Measurements from ENCODE around the gene PAPPA.

PAPPA gene

GRCh38 chr9:116368680-116369079, 215.1 kb downstream of the PAPPA start:
- no peak overlapping the region for H3K4me3 ChIP-seq (ENCODE audit: low read depth, low read length)
- DNase-seq (ENCODE audit: low read depth, low spot score) = no peak
- ChIA-PET CTCF (interaction anchor here (1.2 kb wide), 1 partner anchor 293 kb away, joined by 3 read pairs; no protein-coding TSS in a partner anchor), POLR2A (no interaction called here)
- TF ChIP-seq, protein P1, sequence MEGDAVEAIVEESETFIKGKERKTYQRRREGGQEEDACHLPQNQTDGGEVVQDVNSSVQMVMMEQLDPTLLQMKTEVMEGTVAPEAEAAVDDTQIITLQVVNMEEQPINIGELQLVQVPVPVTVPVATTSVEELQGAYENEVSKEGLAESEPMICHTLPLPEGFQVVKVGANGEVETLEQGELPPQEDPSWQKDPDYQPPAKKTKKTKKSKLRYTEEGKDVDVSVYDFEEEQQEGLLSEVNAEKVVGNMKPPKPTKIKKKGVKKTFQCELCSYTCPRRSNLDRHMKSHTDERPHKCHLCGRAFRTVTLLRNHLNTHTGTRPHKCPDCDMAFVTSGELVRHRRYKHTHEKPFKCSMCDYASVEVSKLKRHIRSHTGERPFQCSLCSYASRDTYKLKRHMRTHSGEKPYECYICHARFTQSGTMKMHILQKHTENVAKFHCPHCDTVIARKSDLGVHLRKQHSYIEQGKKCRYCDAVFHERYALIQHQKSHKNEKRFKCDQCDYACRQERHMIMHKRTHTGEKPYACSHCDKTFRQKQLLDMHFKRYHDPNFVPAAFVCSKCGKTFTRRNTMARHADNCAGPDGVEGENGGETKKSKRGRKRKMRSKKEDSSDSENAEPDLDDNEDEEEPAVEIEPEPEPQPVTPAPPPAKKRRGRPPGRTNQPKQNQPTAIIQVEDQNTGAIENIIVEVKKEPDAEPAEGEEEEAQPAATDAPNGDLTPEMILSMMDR (IDR thresholded peaks at IDR 0.05; ENCODE audit: insufficient read depth, low read length, missing control alignments) = no peak

DNA sequence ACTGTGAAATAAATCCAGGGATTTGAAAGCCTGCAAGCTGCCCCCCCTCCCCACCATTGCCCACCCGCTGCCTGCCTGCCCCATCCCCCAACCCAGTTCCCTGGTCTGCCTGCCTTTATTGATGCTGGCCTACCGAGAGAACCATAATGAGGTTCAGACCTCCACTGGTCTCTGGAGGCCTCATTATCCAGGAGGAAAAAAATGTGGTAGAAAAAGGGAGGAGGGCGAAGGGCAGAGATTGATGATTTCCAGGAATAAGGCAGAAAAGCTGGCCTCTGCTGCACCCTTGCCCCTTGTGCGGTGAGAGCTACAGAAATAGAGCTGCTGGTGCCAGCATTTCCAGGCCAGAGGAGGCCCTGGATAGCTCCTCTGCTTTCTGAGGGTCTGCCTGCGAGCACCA, 216.1 kb downstream of the PAPPA start:
- H3K4me3 ChIP-seq (ENCODE audit: low read depth, low read length) = no peak overlapping the region
- ChIA-PET POLR2A (interaction anchor here (0.7 kb wide), 1 partner anchor 699 kb away, joined by 3 read pairs; no protein-coding TSS in a partner anchor), CTCF (no interaction called here)
- no peak for DNase-seq (ENCODE audit: low read depth, low spot score)
- TF ChIP-seq, protein P1 (IDR thresholded peaks at IDR 0.05; ENCODE audit: insufficient read depth, low read length, missing control alignments) = no peak

GRCh38 chr9:116370556-116370955, 217.0 kb downstream of the PAPPA start:
- CTCF ChIA-PET = interaction anchor here (0.8 kb wide), 1 partner anchor 676 kb away, joined by 3 read pairs; no protein-coding TSS in a partner anchor
- no peak overlapping the region for H3K4me3 ChIP-seq (ENCODE audit: low read depth, low read length)
- POLR2A ChIA-PET = no interaction called here
- TF ChIP-seq, protein P1 (IDR thresholded peaks at IDR 0.05; ENCODE audit: insufficient read depth, low read length, missing control alignments) = no peak
- DNase-seq (ENCODE audit: low read depth, low spot score) = no peak

DNA sequence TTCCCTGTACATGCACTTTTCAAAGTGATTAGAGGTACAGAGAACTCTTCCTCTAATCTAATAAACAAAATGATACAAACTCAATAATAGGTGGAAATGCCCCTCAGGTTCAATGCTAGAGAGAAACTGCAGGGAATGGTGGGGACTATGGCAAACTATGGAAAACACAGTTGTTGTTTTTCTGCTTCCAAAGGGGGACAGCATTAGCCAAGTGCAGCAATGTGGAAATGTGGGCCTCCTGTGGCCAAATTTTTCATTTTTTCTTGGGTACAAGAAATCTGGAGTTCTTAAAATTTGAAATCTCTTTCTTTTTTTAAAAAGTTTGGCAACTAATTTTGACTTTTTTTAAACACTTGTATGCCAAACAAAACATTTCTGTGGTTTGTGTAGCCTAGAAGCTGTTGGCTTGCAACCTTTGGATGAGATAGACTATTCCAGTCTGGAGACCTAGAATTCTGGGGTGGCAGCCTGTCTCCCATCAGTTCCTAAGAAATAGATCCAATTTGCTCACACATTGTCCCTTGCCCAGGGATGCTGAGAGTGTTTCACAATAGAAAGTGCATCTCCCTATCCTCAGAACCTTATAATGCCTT, 218.6 kb downstream of the PAPPA start:
- DNase-seq (ENCODE audit: low read depth, low spot score) = no peak
- TF ChIP-seq, protein P1 (IDR thresholded peaks at IDR 0.05; ENCODE audit: insufficient read depth, low read length, missing control alignments) = no peak
- ChIA-PET POLR2A (no interaction called here), CTCF (no interaction called here)
- H3K4me3 ChIP-seq (ENCODE audit: low read depth, low read length) = no peak overlapping the region

DNA sequence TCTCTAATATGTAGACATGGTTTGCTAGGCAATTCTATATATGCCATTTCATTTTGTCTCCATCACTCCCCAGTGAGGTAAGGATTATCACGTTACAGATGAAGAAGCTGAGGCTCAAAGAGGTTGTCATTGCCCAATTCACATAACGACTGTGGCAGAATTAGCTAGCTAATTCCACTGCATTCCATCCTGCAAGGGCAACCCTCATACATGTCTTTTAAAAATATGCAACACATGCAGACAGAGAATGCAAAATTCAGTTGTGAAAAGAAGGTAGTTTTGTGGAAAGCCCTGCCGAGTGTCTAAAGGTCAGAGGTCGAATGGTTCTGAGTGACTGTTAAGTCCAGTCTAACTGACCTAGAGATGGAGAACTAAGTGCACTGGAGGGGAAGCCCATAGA, 219.2 kb downstream of the PAPPA start:
- TF ChIP-seq, protein P1 (IDR thresholded peaks at IDR 0.05; ENCODE audit: insufficient read depth, low read length, missing control alignments) = no peak
- no peak overlapping the region for H3K4me3 ChIP-seq (ENCODE audit: low read depth, low read length)
- no peak for DNase-seq (ENCODE audit: low read depth, low spot score)
- ChIA-PET POLR2A (no interaction called here), CTCF (no interaction called here)

DNA sequence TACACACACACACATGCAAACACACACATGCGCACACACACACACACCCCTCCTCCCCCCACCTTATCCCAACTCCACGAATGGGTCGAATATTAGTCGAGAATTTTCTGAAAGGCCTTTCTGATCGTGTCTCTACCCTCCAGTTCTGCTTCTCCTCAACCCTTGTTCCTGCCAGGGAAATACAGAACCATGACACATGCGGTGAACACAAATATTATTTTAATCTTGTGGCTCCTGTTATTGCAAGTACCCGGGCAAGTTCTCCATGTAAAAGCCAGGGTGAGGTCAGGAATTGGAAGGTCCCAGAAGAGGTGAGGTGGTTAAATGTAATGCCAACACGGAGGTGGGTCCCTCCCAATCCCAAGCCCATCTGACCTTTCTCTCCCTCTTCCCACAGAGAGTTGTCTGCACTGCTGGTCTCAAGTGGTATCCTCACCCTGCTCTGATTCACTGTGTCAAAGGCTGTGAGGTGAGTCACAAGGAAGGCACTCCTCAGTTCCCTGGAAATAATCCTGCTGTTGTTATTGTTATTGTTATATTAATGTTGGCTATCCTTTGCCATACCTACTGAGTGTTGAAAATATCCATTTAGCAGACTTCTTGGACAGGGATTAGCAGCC, 223.7 kb downstream of the PAPPA start:
- ChIA-PET POLR2A (no interaction called here), CTCF (no interaction called here)
- no peak overlapping the region for H3K4me3 ChIP-seq (ENCODE audit: low read depth, low read length)
- TF ChIP-seq, protein P1 (IDR thresholded peaks at IDR 0.05; ENCODE audit: insufficient read depth, low read length, missing control alignments) = no peak
- DNase-seq (ENCODE audit: low read depth, low spot score) = no peak
